ENCODE results near the gene RAI14.
"Not testable (repeated sequence)": the region's sequence is repeated elsewhere in the genome, so short reads cannot be mapped to it uniquely, and the experiment has no call there.

The RAI14 gene

GRCh38 chr5:34701442-34701841 lies 45.3 kb downstream of the RAI14 start:
- not testable (repeated sequence) for DNase-seq

- DNase-seq: no peak
These were observed 47.9 kb downstream of the RAI14 start for GRCh38 chr5:34703767-34704713.

GRCh38 chr5:34706084-34706483 lies 50.0 kb downstream of the RAI14 start:
- DNase-seq: no peak

DNA sequence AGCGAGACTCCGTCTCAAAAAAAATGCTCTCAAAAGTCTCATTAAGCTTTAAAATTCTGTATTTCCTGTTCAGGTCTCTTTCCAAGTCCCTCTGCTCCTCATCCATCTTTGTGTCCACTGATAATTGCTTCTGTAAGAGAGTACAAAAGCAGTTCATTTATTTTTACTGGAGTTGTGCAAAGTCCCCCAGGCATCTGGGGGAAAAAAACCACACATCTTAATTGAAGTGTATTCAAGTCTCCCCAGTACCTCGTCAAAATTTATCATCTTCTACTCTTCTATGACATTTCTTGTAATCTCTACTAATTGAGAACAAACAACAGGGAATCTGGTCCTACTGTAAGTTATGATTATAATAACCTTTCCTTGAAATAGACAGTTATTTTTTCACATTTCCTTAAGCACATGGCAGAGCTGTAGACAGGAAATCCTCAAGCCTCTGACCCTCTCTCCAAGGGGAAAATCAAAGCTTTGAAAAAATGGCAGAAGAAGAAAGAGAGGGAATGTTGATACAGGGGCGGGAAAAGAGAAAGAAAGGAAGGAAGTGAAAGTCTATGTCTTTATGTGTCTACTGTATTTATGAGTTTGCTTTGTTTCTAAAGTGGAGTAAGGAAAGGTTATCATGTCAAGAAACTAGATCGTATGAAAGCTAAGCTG lies 51.5 kb downstream of the RAI14 start:
- DNase-seq: no peak

DNA sequence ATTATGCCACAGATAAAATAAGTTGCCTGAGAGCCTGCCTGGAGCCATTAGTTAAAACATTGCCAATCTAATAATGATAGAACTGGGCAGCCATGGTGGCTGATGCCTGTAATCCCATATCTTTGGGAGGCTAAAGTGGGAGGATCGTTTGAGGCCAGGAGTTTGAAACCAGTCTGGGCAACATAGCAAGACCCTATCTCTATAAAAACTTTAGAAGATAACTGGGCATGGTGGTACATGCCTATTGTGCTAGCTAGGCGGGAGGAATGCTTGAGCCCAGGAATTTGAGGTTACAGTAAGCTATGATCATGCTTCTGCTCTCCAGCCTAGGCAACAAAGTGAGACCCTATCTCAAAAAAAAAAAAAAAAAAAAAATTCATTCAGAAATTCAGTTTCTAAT lies 52.6 kb downstream of the RAI14 start:
- no peak for DNase-seq

GRCh38 chr5:34709861-34710673 lies 53.9 kb downstream of the RAI14 start:
- no peak for DNase-seq

GRCh38 chr5:34712565-34712964 lies 56.4 kb downstream of the RAI14 start:
- no peak for DNase-seq

DNA sequence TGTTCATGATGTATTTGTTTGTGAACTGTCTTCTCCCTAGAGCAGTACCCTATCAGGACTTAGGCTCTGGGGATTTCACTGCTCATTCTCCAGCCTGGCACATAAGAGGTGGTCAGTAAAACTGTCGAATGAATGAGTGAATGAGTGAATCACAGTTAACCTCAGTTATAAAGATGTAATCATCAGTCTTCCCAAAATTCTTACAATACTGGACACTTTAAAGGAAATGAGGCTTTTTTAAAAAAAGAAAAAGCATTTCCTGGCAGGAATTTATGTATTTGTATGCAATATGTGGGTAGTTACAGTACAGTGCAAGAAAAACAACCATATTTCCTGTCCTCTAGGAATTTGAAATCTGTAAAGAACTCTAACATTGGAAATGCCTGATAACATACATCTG lies 59.6 kb downstream of the RAI14 start:
- DNase-seq: no peak

DNA sequence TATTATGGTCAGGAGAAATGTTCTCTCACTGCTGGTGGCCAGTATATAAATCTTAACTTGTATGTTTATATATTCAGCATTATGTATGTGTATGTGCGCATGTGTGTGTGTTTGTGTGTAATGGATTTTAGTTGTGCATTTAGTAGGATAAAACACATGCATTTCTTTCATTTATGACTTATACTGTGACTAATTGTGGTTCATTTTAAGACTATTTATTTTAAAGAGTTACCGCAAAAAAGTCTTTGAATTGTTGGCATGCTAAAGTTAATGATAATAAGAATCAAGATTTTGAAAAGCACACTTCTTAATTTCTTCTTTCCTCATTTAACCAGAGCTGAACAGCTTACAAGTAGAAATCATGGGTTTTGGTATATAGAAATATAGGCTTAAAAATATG lies 60.9 kb downstream of the RAI14 start:
- no peak for DNase-seq

- DNase-seq: no peak
These were observed 61.5 kb downstream of the RAI14 start for GRCh38 chr5:34717426-34718327.

DNA sequence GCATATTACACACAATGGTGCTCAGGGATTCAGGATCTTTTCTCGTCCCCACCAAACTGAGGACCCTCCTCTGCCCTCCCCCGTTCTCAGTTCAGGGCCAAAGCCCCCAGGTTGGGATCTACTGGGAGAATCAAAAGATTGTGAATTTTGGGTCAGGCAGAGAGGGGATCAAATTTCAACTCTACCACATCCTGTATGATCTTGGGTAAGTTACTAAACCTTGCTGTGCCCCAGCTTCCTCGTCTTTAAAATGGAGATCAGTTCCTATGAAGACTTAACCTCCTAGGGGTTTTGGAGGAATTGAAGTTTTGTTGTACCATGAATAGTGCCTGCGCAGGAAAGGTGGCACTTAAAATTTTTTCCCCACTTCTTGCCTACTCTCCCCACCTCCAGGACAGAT lies 62.4 kb downstream of the RAI14 start:
- DNase-seq: no peak

DNA sequence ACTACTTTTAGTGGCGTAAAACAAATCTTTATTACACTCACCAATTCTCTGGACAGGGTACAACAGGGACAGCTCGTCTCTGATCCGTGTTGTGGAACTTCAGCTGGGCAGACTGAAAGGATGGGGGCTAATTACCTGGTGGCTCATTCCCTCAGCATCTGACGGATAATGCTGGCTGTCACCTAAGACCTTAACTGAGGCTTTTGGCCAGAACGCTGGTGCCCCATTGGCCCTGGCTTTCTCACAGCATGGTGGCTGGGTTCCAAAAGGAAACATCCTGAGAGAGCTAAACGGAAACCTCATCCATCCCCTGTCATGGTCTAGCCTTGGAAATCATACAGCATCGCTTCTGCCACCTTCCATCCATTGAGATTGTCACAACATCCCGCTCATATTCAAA lies 62.9 kb downstream of the RAI14 start:
- no peak for DNase-seq

GRCh38 chr5:34721327-34721726 lies 65.2 kb downstream of the RAI14 start:
- no peak for DNase-seq

DNA sequence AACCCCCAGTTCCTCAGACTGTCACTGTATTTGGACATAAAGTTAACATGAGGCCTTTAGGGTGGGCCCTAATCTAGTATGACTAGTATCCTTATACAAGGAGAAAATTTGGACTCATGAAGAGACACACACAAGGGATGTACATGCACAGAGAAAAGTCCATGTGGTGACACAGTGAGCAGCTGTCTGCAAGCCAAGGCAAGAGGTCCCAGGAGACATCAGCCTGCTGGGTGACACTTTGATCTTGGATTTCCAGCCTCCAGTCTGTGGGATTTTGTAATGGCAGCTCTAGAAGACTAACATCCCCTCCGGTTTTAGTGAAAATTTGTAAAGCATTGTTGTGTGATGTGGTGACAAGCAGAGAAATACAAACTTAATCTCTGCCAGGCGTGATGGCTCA lies 66.1 kb downstream of the RAI14 start:
- no peak for DNase-seq

GRCh38 chr5:34724741-34725140 lies 68.6 kb downstream of the RAI14 start:
- no peak for DNase-seq

- not testable (repeated sequence) for DNase-seq
These were observed 71.1 kb downstream of the RAI14 start for GRCh38 chr5:34727166-34727749.

- no peak for DNase-seq
These were observed 72.1 kb downstream of the RAI14 start for GRCh38 chr5:34728236-34728635.

DNA sequence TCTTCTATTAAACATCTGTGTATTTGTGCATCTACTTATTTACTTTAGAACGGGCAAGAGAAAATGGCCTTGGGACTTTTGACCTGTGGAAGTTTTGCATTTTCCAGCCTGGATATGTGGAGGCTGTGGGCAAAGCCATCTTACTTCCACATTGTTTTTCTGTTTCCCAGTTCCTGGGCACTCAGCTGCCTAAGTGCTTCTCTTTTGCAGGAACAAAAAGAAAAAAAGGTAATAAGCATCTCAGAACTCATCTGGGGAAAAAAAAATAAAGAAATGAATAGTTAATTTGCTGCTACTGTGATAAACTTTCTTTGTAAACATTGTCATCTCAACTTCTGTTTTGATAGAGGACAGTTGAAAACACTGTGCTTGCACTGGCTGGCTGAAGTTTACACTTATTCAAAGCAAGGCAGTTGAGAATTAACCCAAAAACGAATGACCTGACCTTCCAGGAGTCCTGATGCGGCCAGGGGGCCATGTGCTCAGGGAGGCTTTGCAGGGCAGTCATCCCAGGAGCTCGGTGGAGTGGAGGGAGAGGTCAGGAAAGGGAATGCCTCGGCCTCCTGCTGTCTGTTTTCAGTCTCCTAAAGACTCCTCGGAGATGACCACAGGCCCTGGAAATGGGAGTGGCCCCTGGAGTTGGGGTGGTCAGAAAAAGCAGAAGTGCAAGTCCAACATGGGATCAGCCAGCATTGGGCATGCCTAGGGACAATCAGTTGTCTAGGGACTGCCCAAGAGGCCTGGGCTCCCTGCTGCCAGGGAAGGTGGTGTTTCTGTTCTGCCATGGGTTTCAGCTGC lies 75.5 kb downstream of the RAI14 start:
- no peak for DNase-seq

GRCh38 chr5:34734326-34734725 lies 78.2 kb downstream of the RAI14 start:
- DNase-seq: no peak

- DNase-seq: no peak
These were observed 79.6 kb downstream of the RAI14 start for GRCh38 chr5:34735491-34736426.

Measured in activated CD4-positive, alpha-beta T cell treated with anti-CD3 and anti-CD28 coated beads, Interleukin-2, amount 50 U/mL, for 1 hour (primary cell).